SU-DHL-6 (cell line): ENCODE measurements around the gene TMEM106C.

Source experiments
- CTCF ChIP-seq: fragments of 200-600 bp; sonication (generic); IDR thresholded peaks from one replicate; pipeline ENCODE4 v1.5.1; 2017; ENCODE audit warnings: antibody characterized with exemption, mild to moderate bottlenecking, low read length, moderate library complexity; ENCODE audit not compliant: insufficient read depth, poor library complexity, severe bottlenecking
- EZH2phosphoT487 ChIP-seq: fragments of 200-600 bp; sonication (generic), shearing (Covaris generic); conservative IDR thresholded peaks from 2 replicates; pipeline ENCODE4 v1.6.1; 2018; ENCODE audit warnings: mild to moderate bottlenecking, antibody characterized with exemption, low read length, moderate library complexity, mixed read lengths

GRCh38 chr12:48010366-48010970 lies 47.1 kb downstream of the TMEM106C start:
- no peak for TF ChIP-seq CTCF
- TF ChIP-seq EZH2phosphoT487, result no peak
